Measurements from ENCODE around the gene NANOS3.

The NANOS3 gene

GRCh38 chr19:13876834-13877233 lies at the start of gene NANOS3:
Gene NANOS3, plus strand, starts transcription at chr19:13877134. Its CDS starts 115 bp downstream, at chr19:13877249.
- no peak for DNase-seq

- no peak for DNase-seq
These were observed 49.3 kb upstream of the NANOS3 start for GRCh38 chr19:13827656-13828055.

GRCh38 chr19:13830114-13830740 lies 46.7 kb upstream of the NANOS3 start:
- DNase-seq = no peak

GRCh38 chr19:13830741-13831536 lies 46.0 kb upstream of the NANOS3 start:
- no peak for DNase-seq

- no peak for DNase-seq
These were observed 45.1 kb upstream of the NANOS3 start for GRCh38 chr19:13831537-13832467.

GRCh38 chr19:13833330-13834243 lies 43.3 kb upstream of the NANOS3 start:
- peak; percentile 81 to 89 for DNase-seq

GRCh38 chr19:13834244-13835069 lies 42.5 kb upstream of the NANOS3 start:
- DNase-seq = no peak

GRCh38 chr19:13835791-13836723 lies 40.9 kb upstream of the NANOS3 start:
- no peak for DNase-seq

- DNase-seq = no peak
These were observed 38.4 kb upstream of the NANOS3 start for GRCh38 chr19:13838435-13839129.

- peak in 1 of 2 experiments; percentile 29 for DNase-seq
These were observed 37.6 kb upstream of the NANOS3 start for GRCh38 chr19:13839130-13839937.

- DNase-seq = no peak
These were observed 37.0 kb upstream of the NANOS3 start for GRCh38 chr19:13839938-13840304.

GRCh38 chr19:13840305-13841085 lies 36.4 kb upstream of the NANOS3 start:
- DNase-seq = no peak

GRCh38 chr19:13841086-13841961 lies 35.6 kb upstream of the NANOS3 start:
- DNase-seq = no peak

GRCh38 chr19:13841962-13842290 lies 35.0 kb upstream of the NANOS3 start:
- no peak for DNase-seq

- DNase-seq = no peak
These were observed 34.4 kb upstream of the NANOS3 start for GRCh38 chr19:13842291-13843103.
